Bronchus fibroblast of lung (primary cell): ENCODE measurements around the gene TFAP2A. TPM values are rescaled to one million over a fixed set of nuclear protein-coding genes. Genes with fewer than 3 reads are reported as not detected.

Source experiments
- total RNA-seq: library from RNA; depleted of rRNA; stranded (reverse); fragments of >200 nt; gene quantifications from 2 replicates; pipeline ENCODE4 v1.2.3, GENCODE V29; 2015

The TFAP2A gene
- total RNA-seq: not detected in 2 replicates

DNA sequence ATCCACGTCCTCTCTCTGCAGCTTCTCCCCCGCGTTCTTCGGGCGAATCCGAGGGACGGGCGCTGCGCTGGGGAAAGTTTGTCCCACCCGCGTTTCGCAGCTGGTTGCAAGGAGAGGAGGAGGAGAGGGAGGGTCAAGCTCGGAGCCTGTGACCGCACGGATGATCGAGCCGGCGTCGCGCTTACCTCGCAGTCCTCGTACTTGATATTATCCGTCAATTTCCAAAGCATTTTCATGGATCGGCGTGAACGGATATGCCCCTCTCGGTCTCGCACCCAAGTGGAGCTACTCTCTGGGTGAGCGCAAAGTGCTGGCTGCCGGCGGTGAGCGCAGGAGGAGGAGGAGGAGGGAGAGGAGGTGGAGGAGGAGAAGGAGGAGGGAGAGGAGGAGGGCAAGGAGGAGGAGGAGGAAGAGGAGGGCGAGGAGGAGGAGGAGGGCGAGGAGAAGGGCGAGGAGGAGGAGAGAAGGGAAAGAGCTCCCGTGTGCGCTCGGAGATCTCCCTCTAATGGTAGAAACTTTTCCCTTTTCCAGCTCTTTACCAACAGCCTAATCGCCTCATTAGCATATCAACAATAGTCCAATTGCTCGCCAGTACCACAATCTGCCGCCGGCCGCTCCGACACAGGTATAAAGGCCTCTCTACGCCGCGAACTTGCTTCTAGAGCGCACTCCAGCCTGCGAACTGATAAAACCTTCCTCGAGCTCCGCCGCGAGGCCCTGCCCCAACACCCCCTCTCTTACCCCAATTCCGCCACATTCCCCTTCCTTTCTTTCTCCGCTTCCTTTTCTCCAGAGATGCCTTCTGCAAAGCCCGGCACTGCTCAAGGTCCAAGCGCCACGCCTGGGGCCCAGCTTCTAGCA is at the start of gene TFAP2A:
Gene TFAP2A (minus strand): TSS at position 319 of the 861 bp plus-strand sequence. CDS start 83 bp downstream, at position 236.

Other genes with a start within 250 kb of the TFAP2A start
- 0.15 and 0.17 TPM in 2 replicates for gene GCNT2, start 106.3 kb upstream of the TFAP2A start, total RNA-seq